ENCODE data around the gene NCOA7.

Gene NCOA7

DNA sequence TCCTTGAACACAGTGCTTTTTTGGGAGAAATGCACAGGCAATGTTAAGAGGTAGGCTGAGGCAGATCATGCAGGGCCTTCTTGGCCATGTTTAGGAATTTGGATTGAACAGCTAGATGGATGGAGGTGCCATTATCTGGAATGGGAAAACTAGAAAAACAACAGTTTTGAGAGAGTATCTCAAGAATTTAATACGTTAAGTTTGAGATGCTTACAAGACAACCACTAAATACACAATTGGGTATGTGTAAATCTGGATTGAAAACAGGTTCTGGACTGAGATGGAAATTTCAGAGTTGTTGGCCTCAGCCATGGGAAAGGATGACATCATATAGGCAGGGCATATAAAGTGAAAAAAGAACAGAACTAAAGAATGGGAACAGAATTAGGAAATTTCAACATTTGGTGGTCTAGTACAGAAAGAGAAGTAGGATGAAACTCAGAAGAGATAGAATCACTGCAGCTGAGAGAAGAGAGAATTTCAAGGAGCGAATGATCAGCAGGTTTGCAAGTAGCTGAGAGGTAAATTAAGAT is 37.1 kb downstream of the NCOA7 start:
- ATAC-seq (ENCODE audit: insufficient read depth, low read depth) (no peak), DNase-seq (no peak)
- Histone ChIP-seq H3K9me3 (ENCODE audit: insufficient read depth, low read length, severe bottlenecking) (no peaks in the 10 kb centered on the region), H3K27ac (ENCODE audit: low read length) (no peak overlapping the region), H3K79me2 (ENCODE audit: insufficient read depth, low read length) (peaks cover 2% of the 10 kb centered on the region; the same call in 1 of the 2 replicates), H3K4me2 (ENCODE audit: insufficient read depth, low read length) (no peak overlapping the region), H3K4me3 (ENCODE audit: low read depth in 1 of 2, low read length in 2 of 2) (no peak overlapping the region), H3K9ac (ENCODE audit: low read depth, low read length) (no peak overlapping the region), H2AFZ (ENCODE audit: low read depth, low read length) (no peak overlapping the region), H3K27me3 (ENCODE audit: insufficient read depth, low read length, poor library complexity) (no peaks in the 10 kb centered on the region), H4K20me1 (ENCODE audit: insufficient read depth, low read length) (no peaks in the 10 kb centered on the region; the same call in 1 of the 2 replicates), H3K4me1 (ENCODE audit: insufficient read depth, low read length) (no peaks in the 10 kb centered on the region), H3K36me3 (ENCODE audit: insufficient read depth, low read length) (no peaks in the 10 kb centered on the region)
- TF ChIP-seq, protein P1, sequence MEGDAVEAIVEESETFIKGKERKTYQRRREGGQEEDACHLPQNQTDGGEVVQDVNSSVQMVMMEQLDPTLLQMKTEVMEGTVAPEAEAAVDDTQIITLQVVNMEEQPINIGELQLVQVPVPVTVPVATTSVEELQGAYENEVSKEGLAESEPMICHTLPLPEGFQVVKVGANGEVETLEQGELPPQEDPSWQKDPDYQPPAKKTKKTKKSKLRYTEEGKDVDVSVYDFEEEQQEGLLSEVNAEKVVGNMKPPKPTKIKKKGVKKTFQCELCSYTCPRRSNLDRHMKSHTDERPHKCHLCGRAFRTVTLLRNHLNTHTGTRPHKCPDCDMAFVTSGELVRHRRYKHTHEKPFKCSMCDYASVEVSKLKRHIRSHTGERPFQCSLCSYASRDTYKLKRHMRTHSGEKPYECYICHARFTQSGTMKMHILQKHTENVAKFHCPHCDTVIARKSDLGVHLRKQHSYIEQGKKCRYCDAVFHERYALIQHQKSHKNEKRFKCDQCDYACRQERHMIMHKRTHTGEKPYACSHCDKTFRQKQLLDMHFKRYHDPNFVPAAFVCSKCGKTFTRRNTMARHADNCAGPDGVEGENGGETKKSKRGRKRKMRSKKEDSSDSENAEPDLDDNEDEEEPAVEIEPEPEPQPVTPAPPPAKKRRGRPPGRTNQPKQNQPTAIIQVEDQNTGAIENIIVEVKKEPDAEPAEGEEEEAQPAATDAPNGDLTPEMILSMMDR (IDR thresholded peaks at IDR 0.05; ENCODE audit: borderline replicate concordance, extremely low read depth, low read length, poor library complexity, severe bottlenecking), result no peak
- no peak for TF ChIP-seq EZH2 (IDR thresholded peaks at IDR 0.05; ENCODE audit: borderline replicate concordance, low read depth, low read length, severe bottlenecking)

DNA sequence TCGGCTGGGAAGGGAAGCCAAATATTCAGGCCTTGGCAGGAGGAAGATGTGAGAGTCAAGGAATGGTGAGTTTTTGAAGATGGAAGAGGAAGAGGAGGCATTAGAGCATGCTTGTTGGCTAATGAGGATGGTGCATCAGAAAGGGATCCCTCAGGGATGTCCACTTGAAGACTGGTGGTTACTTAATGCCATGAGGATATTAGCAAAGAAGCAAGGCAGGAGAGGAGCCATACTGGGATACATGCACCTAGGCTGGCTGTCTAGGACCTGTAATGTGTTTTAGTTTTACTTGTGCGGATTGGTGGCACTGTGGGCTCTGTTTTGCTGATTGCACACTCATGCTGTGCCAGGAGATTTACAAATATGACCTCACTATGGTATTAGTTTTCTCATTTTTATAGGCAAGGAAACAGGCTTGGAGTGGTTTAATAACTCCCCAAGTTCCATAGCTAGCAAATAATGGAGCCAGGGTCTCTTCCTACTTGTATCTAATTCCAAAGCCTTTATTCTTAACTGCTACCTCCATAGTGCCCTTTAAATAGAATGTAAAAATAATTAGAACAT is 37.8 kb downstream of the NCOA7 start:
- no peaks in the 10 kb centered on the region; the same call in 1 of the 2 replicates for H4K20me1 ChIP-seq (ENCODE audit: insufficient read depth, low read length)
- H3K4me2 ChIP-seq (ENCODE audit: insufficient read depth, low read length), result no peak overlapping the region
- H3K9me3 ChIP-seq (ENCODE audit: insufficient read depth, low read length, severe bottlenecking), result no peaks in the 10 kb centered on the region
- no peaks in the 10 kb centered on the region for H3K27me3 ChIP-seq (ENCODE audit: insufficient read depth, low read length, poor library complexity)
- ATAC-seq (ENCODE audit: insufficient read depth, low read depth) (no peak), DNase-seq (no peak)
- TF ChIP-seq, protein P1 (IDR thresholded peaks at IDR 0.05; ENCODE audit: borderline replicate concordance, extremely low read depth, low read length, poor library complexity, severe bottlenecking), result no peak
- TF ChIP-seq EZH2 (IDR thresholded peaks at IDR 0.05; ENCODE audit: borderline replicate concordance, low read depth, low read length, severe bottlenecking), result no peak
- H2AFZ ChIP-seq (ENCODE audit: low read depth, low read length), result no peak overlapping the region
- H3K27ac ChIP-seq (ENCODE audit: low read length), result no peak overlapping the region
- no peak overlapping the region for H3K9ac ChIP-seq (ENCODE audit: low read depth, low read length)
- H3K79me2 ChIP-seq (ENCODE audit: insufficient read depth, low read length), result no peaks in the 10 kb centered on the region; the same call in 1 of the 2 replicates
- H3K36me3 ChIP-seq (ENCODE audit: insufficient read depth, low read length), result no peaks in the 10 kb centered on the region
- no peaks in the 10 kb centered on the region for H3K4me1 ChIP-seq (ENCODE audit: insufficient read depth, low read length)
- H3K4me3 ChIP-seq (ENCODE audit: low read depth in 1 of 2, low read length in 2 of 2), result no peak overlapping the region

DNA sequence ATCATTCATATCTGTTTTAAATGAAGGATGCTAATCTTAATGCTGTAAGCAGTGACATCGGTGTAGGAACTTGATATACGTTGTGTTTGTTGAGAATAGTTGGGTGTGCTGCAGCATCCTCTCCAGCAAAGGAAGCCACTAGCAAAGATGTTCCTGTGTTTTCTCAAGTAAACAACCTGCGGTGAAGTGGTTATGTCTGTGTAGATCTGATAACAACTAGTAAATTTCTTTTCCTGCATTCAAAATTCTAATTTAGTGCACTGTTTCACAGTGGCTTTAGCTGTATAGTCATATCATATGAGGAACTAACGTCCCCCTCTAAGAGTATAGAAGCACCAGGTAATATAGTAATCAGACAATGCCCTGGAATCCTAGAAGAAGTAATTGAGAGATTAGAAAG is 38.7 kb downstream of the NCOA7 start:
- H3K4me2 ChIP-seq (ENCODE audit: insufficient read depth, low read length), result no peak overlapping the region
- no peak overlapping the region for H3K4me3 ChIP-seq (ENCODE audit: low read depth in 1 of 2, low read length in 2 of 2)
- H4K20me1 ChIP-seq (ENCODE audit: insufficient read depth, low read length), result peaks cover under 1% of the 10 kb centered on the region; the same call in 1 of the 2 replicates
- H3K9ac ChIP-seq (ENCODE audit: low read depth, low read length), result no peak overlapping the region
- ATAC-seq (ENCODE audit: insufficient read depth, low read depth) (no peak), DNase-seq (no peak)
- no peaks in the 10 kb centered on the region for H3K27me3 ChIP-seq (ENCODE audit: insufficient read depth, low read length, poor library complexity)
- TF ChIP-seq EZH2 (IDR thresholded peaks at IDR 0.05; ENCODE audit: borderline replicate concordance, low read depth, low read length, severe bottlenecking), result no peak
- TF ChIP-seq, protein P1 (IDR thresholded peaks at IDR 0.05; ENCODE audit: borderline replicate concordance, extremely low read depth, low read length, poor library complexity, severe bottlenecking), result no peak
- H2AFZ ChIP-seq (ENCODE audit: low read depth, low read length), result no peak overlapping the region
- no peak overlapping the region for H3K27ac ChIP-seq (ENCODE audit: low read length)
- H3K9me3 ChIP-seq (ENCODE audit: insufficient read depth, low read length, severe bottlenecking), result no peaks in the 10 kb centered on the region
- H3K36me3 ChIP-seq (ENCODE audit: insufficient read depth, low read length), result no peaks in the 10 kb centered on the region
- no peaks in the 10 kb centered on the region; the same call in 1 of the 2 replicates for H3K79me2 ChIP-seq (ENCODE audit: insufficient read depth, low read length)
- H3K4me1 ChIP-seq (ENCODE audit: insufficient read depth, low read length), result no peaks in the 10 kb centered on the region

Data from DND-41 (cell line).